NCI-H1092 (cell line): ENCODE results near the gene UFD1.

Experiments used
- DNase-seq: peaks from one replicate; lab custom pipeline; 2025; lab: John Stamatoyannopoulos, UW

Gene UFD1

GRCh38 chr22:19478901-19479354 is at the start of gene UFD1:
Gene UFD1 (minus strand): TSS chr22:19479193. CDS start chr22:19479085, 108 bp downstream.
- DNase-seq = peak; percentile 61

- DNase-seq = no peak
These were observed 48.9 kb upstream of the UFD1 start for GRCh38 chr22:19527861-19528417.

GRCh38 chr22:19527321-19527721 is 48.3 kb upstream of the UFD1 start:
- no peak for DNase-seq

GRCh38 chr22:19526702-19527111 is 47.7 kb upstream of the UFD1 start:
- no peak for DNase-seq

- DNase-seq = no peak
These were observed 47.2 kb upstream of the UFD1 start for GRCh38 chr22:19526076-19526701.

GRCh38 chr22:19525666-19526065 is 46.7 kb upstream of the UFD1 start:
- DNase-seq = no peak

GRCh38 chr22:19525116-19525660 is 46.2 kb upstream of the UFD1 start:
- no peak for DNase-seq

- DNase-seq = no peak
These were observed 45.5 kb upstream of the UFD1 start, which contains the start of gene CLDN5 for GRCh38 chr22:19524170-19525115. Gene CLDN5 (minus strand): TSS chr22:19524410. CDS start chr22:19524255, 155 bp downstream.

GRCh38 chr22:19523240-19524169 is 44.5 kb upstream of the UFD1 start:
- DNase-seq = no peak

GRCh38 chr22:19522881-19523239 is 43.9 kb upstream of the UFD1 start:
- DNase-seq = no peak

- peak; percentile 95 for DNase-seq
These were observed 43.3 kb upstream of the UFD1 start for GRCh38 chr22:19522190-19522880.

GRCh38 chr22:19520566-19521305 is 41.7 kb upstream of the UFD1 start:
- DNase-seq = no peak

GRCh38 chr22:19520007-19520406 is 41.0 kb upstream of the UFD1 start:
- DNase-seq = no peak

- DNase-seq = no peak
These were observed 40.3 kb upstream of the UFD1 start for GRCh38 chr22:19519041-19519926.

GRCh38 chr22:19518635-19519034 is 39.6 kb upstream of the UFD1 start:
- DNase-seq = no peak

- DNase-seq = no peak
These were observed 39.1 kb upstream of the UFD1 start for GRCh38 chr22:19517919-19518611.

GRCh38 chr22:19517171-19517500 is 38.1 kb upstream of the UFD1 start:
- no peak for DNase-seq

GRCh38 chr22:19516378-19517170 is 37.6 kb upstream of the UFD1 start:
- no peak for DNase-seq
